Brain microvascular endothelial cell (primary cell): ENCODE data around the gene THAP8.

Experiments used
- DNase-seq: peaks from one replicate; pipeline ENCODE4 v3.0.0-alpha.2; 2020
- H3K27ac ChIP-seq: fragments of 250-450 bp; sonication (Bioruptor Pico); 2 replicates; pipeline ENCODE4 v1.5.1; 2020; ENCODE audit warnings: mild to moderate bottlenecking, moderate library complexity
- H3K27me3 ChIP-seq: fragments of 250-450 bp; sonication (Bioruptor Pico); replicated peaks from 2 replicates; pipeline ENCODE4 v1.5.1; 2020; ENCODE audit warnings: mild to moderate bottlenecking
- H3K36me3 ChIP-seq: fragments of 250-450 bp; sonication (Bioruptor Pico); replicated peaks from 2 replicates; pipeline ENCODE4 v1.5.1; 2020; ENCODE audit warnings: mild to moderate bottlenecking
- H3K4me3 ChIP-seq: 2 replicates; pipeline ENCODE4 v1.5.1; 2011; ENCODE audit warnings: low read depth, mild to moderate bottlenecking, control low read depth, low read length, moderate library complexity
- in situ Hi-C: cut with HindIII; loops from 2 replicates; pipeline ENCODE4 v1.10.0; 2017; ENCODE audit warnings: low sequenced_read_pairs, low pct_ligation_motif_present
- TF ChIP-seq, protein P1 (sequence below): IDR thresholded peaks from 2 replicates; pipeline ENCODE4 v1.5.1; 2011; ENCODE audit warnings: low read depth, mild to moderate bottlenecking, moderate library complexity, low read length, control low read depth, inconsistent platforms; ENCODE audit errors: missing control alignments

Gene THAP8

DNA sequence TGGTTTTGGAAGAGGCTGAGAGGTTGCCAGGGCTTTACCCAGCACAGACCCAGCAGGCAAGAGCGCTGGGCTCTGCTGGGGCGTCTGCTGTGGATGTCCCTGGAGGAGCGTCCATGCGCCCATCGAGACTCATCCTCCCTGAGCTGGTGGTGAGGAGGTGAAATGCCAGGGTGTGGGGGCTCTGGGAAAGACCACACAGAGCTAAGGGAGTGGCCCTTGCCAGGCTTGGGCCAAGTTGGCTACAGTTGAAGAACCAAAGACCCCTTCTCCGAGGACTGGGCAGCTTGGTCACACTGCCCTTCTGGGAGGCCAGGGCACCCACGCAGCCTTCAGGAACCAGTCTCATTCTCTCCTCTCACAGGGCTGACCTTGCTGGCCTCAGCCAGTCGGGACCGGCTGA is 32.2 kb upstream of the THAP8 start:
- Histone ChIP-seq H3K36me3 (no peaks in the 10 kb centered on the region), H3K27ac (no peak overlapping the region), H3K27me3 (no peaks in the 10 kb centered on the region), H3K4me3 (no peak overlapping the region)
- in situ Hi-C loops: no loop called here
- no peak for DNase-seq
- TF ChIP-seq, protein P1, sequence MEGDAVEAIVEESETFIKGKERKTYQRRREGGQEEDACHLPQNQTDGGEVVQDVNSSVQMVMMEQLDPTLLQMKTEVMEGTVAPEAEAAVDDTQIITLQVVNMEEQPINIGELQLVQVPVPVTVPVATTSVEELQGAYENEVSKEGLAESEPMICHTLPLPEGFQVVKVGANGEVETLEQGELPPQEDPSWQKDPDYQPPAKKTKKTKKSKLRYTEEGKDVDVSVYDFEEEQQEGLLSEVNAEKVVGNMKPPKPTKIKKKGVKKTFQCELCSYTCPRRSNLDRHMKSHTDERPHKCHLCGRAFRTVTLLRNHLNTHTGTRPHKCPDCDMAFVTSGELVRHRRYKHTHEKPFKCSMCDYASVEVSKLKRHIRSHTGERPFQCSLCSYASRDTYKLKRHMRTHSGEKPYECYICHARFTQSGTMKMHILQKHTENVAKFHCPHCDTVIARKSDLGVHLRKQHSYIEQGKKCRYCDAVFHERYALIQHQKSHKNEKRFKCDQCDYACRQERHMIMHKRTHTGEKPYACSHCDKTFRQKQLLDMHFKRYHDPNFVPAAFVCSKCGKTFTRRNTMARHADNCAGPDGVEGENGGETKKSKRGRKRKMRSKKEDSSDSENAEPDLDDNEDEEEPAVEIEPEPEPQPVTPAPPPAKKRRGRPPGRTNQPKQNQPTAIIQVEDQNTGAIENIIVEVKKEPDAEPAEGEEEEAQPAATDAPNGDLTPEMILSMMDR: no peak

DNA sequence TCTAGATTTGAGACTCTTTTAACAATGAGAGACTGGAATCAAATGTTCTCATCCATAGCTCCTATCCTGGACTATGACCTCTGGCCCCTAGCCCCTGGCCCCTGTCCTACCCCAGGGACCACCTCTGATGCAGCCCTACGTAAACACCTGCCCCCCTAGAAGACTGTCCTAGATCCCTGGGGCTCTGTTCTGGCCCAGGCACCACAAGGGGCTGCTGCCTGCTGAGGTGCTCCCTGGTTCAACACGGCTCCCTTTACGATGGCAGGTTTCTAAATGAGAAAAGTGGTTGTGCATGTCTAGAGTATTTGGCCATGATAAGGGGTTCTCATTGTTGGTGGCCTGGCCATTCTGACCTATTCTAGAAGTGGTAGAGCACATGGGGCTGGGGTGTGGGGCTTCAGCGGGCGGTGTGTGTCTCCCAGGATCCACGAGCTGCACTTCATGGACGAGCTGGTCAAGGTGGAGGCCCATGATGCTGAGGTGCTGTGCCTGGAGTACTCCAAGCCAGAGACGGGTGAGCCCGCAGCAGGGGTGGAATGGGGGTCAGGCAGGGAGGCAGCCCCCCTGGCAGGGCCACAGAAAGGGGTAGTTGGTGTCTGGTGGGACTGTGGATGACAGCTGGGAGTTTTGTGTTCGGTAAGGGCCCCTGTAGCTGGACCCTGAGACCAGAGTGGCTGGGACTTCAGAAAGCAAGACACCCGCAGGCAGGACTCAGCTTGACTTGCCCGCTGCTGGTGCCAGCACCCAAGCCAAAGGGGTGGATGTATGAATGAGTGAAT is 30.3 kb upstream of the THAP8 start:
- in situ Hi-C loops: no loop called here
- H3K27me3 ChIP-seq: no peaks in the 10 kb centered on the region
- TF ChIP-seq, protein P1: no peak
- no peak overlapping the region for H3K27ac ChIP-seq
- no peak for DNase-seq
- H3K36me3 ChIP-seq: no peaks in the 10 kb centered on the region
- no peak overlapping the region for H3K4me3 ChIP-seq

DNA sequence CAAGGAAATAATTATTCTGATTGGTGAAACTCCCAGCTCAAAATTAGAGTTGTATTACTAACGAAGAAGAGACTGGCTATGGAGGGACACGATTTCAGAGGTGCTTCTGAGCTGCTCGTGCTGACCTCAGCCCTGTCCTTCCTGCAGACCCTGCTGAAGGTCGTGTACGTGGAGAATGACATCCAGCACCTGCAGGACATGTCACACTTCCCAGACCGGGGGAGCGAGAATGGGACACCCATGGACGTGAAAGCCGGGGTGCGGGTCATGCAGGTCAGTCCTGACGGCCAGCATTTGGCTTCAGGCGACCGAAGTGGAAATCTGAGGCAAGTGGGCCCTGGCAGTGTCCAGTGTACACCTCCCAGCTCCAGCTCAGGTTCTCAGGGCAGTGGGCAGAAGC is 28.8 kb upstream of the THAP8 start:
- in situ Hi-C loops: no loop called here
- H3K27me3 ChIP-seq: no peaks in the 10 kb centered on the region
- H3K36me3 ChIP-seq: no peaks in the 10 kb centered on the region
- DNase-seq: no peak
- TF ChIP-seq, protein P1: no peak
- H3K27ac ChIP-seq: no peak overlapping the region
- H3K4me3 ChIP-seq: no peak overlapping the region

DNA sequence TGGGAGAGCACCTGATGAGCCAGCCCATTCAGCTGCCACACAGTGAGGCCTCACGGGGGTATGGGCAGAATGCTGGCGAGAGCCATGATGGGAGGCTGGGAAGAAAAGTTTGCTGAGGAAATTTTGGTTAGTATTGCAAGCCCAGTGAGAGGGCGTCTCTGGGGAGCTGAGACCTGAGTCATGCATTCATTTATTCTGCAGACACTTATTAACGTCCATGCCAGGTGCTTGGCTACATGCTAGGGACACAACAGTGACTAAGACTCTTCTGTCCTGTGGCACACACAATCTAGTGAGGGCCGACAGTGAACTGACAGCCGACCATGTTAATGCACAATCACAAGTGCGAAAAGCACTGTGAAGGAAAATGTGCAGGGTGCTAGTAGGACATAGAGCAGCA is 27.8 kb upstream of the THAP8 start:
- no peak overlapping the region for H3K27ac ChIP-seq
- DNase-seq: no peak
- no peaks in the 10 kb centered on the region for H3K36me3 ChIP-seq

DNA sequence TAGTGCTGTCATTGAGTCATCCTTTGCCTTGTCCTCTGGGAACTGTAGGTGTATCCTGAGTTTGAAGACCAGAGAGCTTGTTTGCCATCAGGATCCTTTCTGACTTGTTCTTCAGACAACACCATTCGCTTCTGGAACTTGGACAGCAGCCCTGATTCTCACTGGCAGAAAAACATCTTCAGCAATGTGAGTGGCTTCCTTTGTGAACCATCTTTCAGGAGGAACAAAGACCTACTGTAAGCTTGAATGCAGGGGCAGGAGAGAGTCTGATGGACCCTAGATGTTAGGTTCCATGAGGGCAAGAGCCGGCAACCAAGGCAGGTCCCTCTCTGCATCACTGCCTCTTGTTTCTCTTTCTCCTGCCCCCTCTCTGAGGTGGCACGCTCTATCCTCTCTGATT is 27.3 kb upstream of the THAP8 start:
- Histone ChIP-seq H3K27me3 (no peaks in the 10 kb centered on the region), H3K4me3 (no peak overlapping the region), H3K27ac (no peak overlapping the region), H3K36me3 (no peaks in the 10 kb centered on the region)
- DNase-seq: no peak
- in situ Hi-C loops: no loop called here
- TF ChIP-seq, protein P1: no peak

More for the DNA sequence above, 27.8 kb upstream of the THAP8 start:
- no peak overlapping the region for H3K4me3 ChIP-seq
- TF ChIP-seq, protein P1: no peak
- H3K27me3 ChIP-seq: no peaks in the 10 kb centered on the region
- in situ Hi-C loops: no loop called here
